Measurements from ENCODE around the gene PIGS.

- no peak for TF ChIP-seq SMAD3 (CRISPR knock-in tag; conservative IDR thresholded peaks at IDR 0.05)
- no peak for TF ChIP-seq POLR2AphosphoS5 (IDR thresholded peaks at IDR 0.05; ENCODE audit: control insufficient read depth, insufficient read depth, low read depth, low read length)
- no peak for TF ChIP-seq CTCF (IDR thresholded peaks at IDR 0.05 in 2 of 3, conservative IDR thresholded peaks at IDR 0.05 in 1 of 3; ENCODE audit: insufficient read depth in 2 of 3, low read depth in 1 of 3, low read length in 3 of 3)
- no peak for TF ChIP-seq ZBTB26 (CRISPR knock-in tag; IDR thresholded peaks at IDR 0.05)
- TF ChIP-seq FOXA3 (CRISPR knock-in tag; conservative IDR thresholded peaks at IDR 0.05 in 1 of 2, IDR thresholded peaks at IDR 0.05 in 1 of 2) = no peak
- no peak for TF ChIP-seq REST (IDR thresholded peaks at IDR 0.05; ENCODE audit: borderline replicate concordance)
- TF ChIP-seq REST (CRISPR knock-in tag; IDR thresholded peaks at IDR 0.05; ENCODE audit: low read depth) = no peak
- no peak for TF ChIP-seq CEBPB (tag; IDR thresholded peaks at IDR 0.05)
- TF ChIP-seq ZBTB7A (IDR thresholded peaks at IDR 0.05; ENCODE audit: borderline replicate concordance, control insufficient read depth, low read depth, low read length) = no peak
- TF ChIP-seq RBBP5 (IDR thresholded peaks at IDR 0.05; ENCODE audit: borderline replicate concordance, insufficient read depth, low read length, poor library complexity, severe bottlenecking) = no peak
- no peak for TF ChIP-seq BMI1 (IDR thresholded peaks at IDR 0.05; ENCODE audit: low read length)
- no peak for TF ChIP-seq RAD21 (CRISPR knock-in tag; conservative IDR thresholded peaks at IDR 0.05 in 1 of 2, IDR thresholded peaks at IDR 0.05 in 1 of 2)
- no peak for TF ChIP-seq DDX20 (tag; IDR thresholded peaks at IDR 0.05; ENCODE audit: low read depth)
Observed at GRCh38 chr17:28618464-28618863, 47.1 kb upstream of the PIGS start.
